Heart left ventricle (tissue), 13 donors: ENCODE data around the gene ORAI2.

Experiments used
- POLR2A ChIP-seq, 2 donors: fragments of 450-650 bp; IDR thresholded peaks; one replicate each; pipeline ENCODE4 v1.6.1; 2017; ENCODE audit warnings: antibody characterized with exemption in 2 of 2, mild to moderate bottlenecking in 2 of 2, moderate library complexity in 2 of 2
- TF ChIP-seq, protein P1 (sequence below), 12 donors: fragments of 200-600 bp; sonication (generic) in 4 of 12; IDR thresholded peaks; one replicate each; pipeline versions ENCODE4 v1.5.0 to v1.8.0; 2018 to 2022; ENCODE audit warnings: antibody characterized with exemption in 12 of 12, mild to moderate bottlenecking in 5 of 12
- donor health status: ischemic (EF 13 %, LVEDD 7.1; RV severe dilation, severe dysfunction).
- donor health status: DM: no; HTN: yes; CAD: no.
- donor health status: DM: no; HTN: no; CAD: no.
- donor health status: ischemic (EF 25% LVEDD 6.9; RV normal size, moderate dysfunction).
- donor health status: ischemic (EF 25% LVEDD 5.7; RV mildly dilated, moderate dysfunction).
- donor health status: ischemic (EF 35%, LVEDD 5.7; RV mildly dilated, moderate dysfunction).
- donor health status: nonischemic (EF 11% LVEDD 7.7; RV severe dilation, severe dysfunction).
- donor health status: DM: yes; HTN: yes; CAD: no.
- donor health status: PGD.
- donor health status: ischemic (EF 29% LVEDD 5.4; RV normal size, mild dysfunction).
- donor health status: nonischemic (EF 23%, LVEDD 6.1; RV moderate dilation, normal function).

DNA sequence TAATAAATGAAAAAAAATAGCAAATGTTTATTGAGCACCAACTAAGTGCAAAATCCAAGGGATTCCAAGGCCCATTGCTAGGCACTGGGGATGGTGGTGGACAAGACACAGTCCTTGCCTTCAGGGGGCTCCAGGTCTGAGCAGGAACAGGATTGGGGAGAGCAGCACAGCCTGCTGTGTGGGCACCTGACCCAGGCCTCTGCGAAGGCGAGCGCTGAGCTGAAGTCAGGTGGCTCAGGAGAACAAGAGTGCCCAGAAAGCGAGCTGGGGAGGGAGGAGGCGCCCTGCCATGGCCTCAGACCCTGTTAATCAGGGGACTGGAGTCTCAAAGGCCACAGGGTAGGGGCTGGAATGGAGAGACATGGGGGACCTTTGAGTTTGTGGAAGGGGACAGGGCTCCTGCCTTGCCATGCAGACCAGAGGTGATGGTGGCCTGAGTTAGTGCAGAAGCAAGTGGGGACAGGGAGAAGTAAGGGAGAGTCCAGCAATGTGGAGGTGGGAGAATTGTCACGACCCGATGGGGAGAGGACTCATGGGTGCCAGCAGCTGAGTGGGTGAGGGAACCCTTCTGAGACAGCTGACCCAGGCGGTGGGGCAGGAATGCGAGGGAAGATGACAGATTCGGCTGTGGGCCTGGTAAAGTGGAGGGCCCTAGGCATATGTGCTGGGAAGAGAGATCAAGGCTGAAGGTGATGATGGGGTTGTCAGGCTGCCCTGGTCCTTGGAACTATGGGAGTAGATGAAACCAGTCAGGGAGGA lies 4.1 kb upstream of the ORAI2 start:
- TF ChIP-seq, protein P1, sequence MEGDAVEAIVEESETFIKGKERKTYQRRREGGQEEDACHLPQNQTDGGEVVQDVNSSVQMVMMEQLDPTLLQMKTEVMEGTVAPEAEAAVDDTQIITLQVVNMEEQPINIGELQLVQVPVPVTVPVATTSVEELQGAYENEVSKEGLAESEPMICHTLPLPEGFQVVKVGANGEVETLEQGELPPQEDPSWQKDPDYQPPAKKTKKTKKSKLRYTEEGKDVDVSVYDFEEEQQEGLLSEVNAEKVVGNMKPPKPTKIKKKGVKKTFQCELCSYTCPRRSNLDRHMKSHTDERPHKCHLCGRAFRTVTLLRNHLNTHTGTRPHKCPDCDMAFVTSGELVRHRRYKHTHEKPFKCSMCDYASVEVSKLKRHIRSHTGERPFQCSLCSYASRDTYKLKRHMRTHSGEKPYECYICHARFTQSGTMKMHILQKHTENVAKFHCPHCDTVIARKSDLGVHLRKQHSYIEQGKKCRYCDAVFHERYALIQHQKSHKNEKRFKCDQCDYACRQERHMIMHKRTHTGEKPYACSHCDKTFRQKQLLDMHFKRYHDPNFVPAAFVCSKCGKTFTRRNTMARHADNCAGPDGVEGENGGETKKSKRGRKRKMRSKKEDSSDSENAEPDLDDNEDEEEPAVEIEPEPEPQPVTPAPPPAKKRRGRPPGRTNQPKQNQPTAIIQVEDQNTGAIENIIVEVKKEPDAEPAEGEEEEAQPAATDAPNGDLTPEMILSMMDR (IDR thresholded peaks at IDR 0.05), result no peak
- TF ChIP-seq POLR2A (IDR thresholded peaks at IDR 0.05), result no peak
